PFSK-1 (cell line): Measurements from ENCODE around the gene LHX3.

Experiments used
- FOXP2 ChIP-seq: optimal IDR thresholded peaks from 2 replicates; pipeline ENCODE3; 2011; ENCODE audit warnings: borderline replicate concordance, control low read depth, inconsistent platforms; ENCODE audit not compliant: insufficient read depth; ENCODE audit errors: extremely low read length, extremely low read depth
- POLR2AphosphoS5 ChIP-seq: IDR thresholded peaks from 2 replicates; pipeline ENCODE4 v1.6.1; 2012; ENCODE audit warnings: low read depth, mild to moderate bottlenecking, control low read depth, low read length, moderate library complexity
- REST ChIP-seq, 2 experiments: IDR thresholded peaks; 2 replicates each; pipeline versions ENCODE4 v1.6.1 to v1.8.0; 2011 to 2012; ENCODE audit warnings: low read depth in 2 of 2, low read length in 2 of 2, control low read depth in 1 of 2, inconsistent platforms in 1 of 2, mild to moderate bottlenecking in 1 of 2, moderate library complexity in 1 of 2; ENCODE audit not compliant: insufficient read depth in 1 of 2
- SIN3A ChIP-seq: IDR thresholded peaks from 2 replicates; pipeline ENCODE4 v1.6.1; 2012; ENCODE audit warnings: mild to moderate bottlenecking, low read length, moderate library complexity, borderline replicate concordance; ENCODE audit not compliant: insufficient read depth
- TAF1 ChIP-seq: IDR thresholded peaks from 2 replicates; pipeline ENCODE4 v1.6.1; 2012; ENCODE audit warnings: low read length, control low read depth, borderline replicate concordance; ENCODE audit not compliant: insufficient read depth

LHX3 gene

GRCh38 chr9:136185596-136186366 lies 19.1 kb downstream of the LHX3 start:
- TF ChIP-seq REST (IDR thresholded peaks at IDR 0.05; ENCODE audit: insufficient read depth in 1 of 2, low read depth in 2 of 2, low read length in 2 of 2) (no peak), SIN3A (no peak), FOXP2 (no peak), TAF1 (no peak), POLR2AphosphoS5 (no peak)

GRCh38 chr9:136185066-136185465 lies 19.9 kb downstream of the LHX3 start:
- TF ChIP-seq FOXP2 (no peak), SIN3A (no peak), TAF1 (no peak), REST (IDR thresholded peaks at IDR 0.05; ENCODE audit: insufficient read depth in 1 of 2, low read depth in 2 of 2, low read length in 2 of 2) (no peak), POLR2AphosphoS5 (no peak)

- TF ChIP-seq TAF1 (no peak), SIN3A (no peak), POLR2AphosphoS5 (no peak), REST (IDR thresholded peaks at IDR 0.05; ENCODE audit: insufficient read depth in 1 of 2, low read depth in 2 of 2, low read length in 2 of 2) (no peak), FOXP2 (no peak)
These were observed 22.0 kb downstream of the LHX3 start for GRCh38 chr9:136182850-136183422.

- no peak for TF ChIP-seq REST (IDR thresholded peaks at IDR 0.05; ENCODE audit: insufficient read depth in 1 of 2, low read depth in 2 of 2, low read length in 2 of 2)
- no peak for TF ChIP-seq FOXP2
- no peak for TF ChIP-seq SIN3A
- TF ChIP-seq TAF1 = no peak
- no peak for TF ChIP-seq POLR2AphosphoS5
These were observed 22.5 kb downstream of the LHX3 start for GRCh38 chr9:136182420-136182787.
